ENCODE data around the gene ATRX. TPM values are rescaled to one million over a fixed set of nuclear protein-coding genes. Genes with fewer than 3 reads are reported as not detected.
"Not testable (repeated sequence)": the region's sequence is repeated elsewhere in the genome, so short reads cannot be mapped to it uniquely, and the experiment has no call there.

The ATRX gene
- polyA plus RNA-seq = 40.7 TPM
- long read RNA-seq, donor 1, partial matches to known transcripts = 0 of 2 reads
- long read RNA-seq, donor 1, other reads (novel, unspliced or antisense) = 0 of 2 reads
- long read RNA-seq, donor 2, partial matches to known transcripts = 23 of 28 reads
- long read RNA-seq, donor 2, other reads (novel, unspliced or antisense) = 0 of 28 reads
- long read RNA-seq, donor 3, partial matches to known transcripts = 12 of 17 reads
- long read RNA-seq, donor 3, other reads (novel, unspliced or antisense) = 0 of 17 reads
- long read RNA-seq, donor 4 = 0 reads
- long read RNA-seq, donor 5, transcript ATRX-207 (2 exons, 2,967 nt) = major isoform, 6 of 19 reads
- long read RNA-seq, donor 5, partial matches to known transcripts = 13 of 19 reads
- long read RNA-seq, donor 5, other reads (novel, unspliced or antisense) = 0 of 19 reads
- long read RNA-seq, donor 6, transcript ATRX-207 (2 exons, 2,967 nt) = major isoform, 6 of 24 reads
- long read RNA-seq, donor 6, partial matches to known transcripts = 15 of 24 reads
- long read RNA-seq, donor 6, other reads (novel, unspliced or antisense) = 0 of 24 reads
- long read RNA-seq, donor 7, partial matches to known transcripts = 15 of 21 reads
- long read RNA-seq, donor 7, other reads (novel, unspliced or antisense) = 0 of 21 reads
- long read RNA-seq, donor 8, partial matches to known transcripts = 53 of 59 reads
- long read RNA-seq, donor 8, other reads (novel, unspliced or antisense) = 0 of 59 reads
- long read RNA-seq, donor 9, partial matches to known transcripts = 15 of 16 reads
- long read RNA-seq, donor 9, other reads (novel, unspliced or antisense) = 0 of 16 reads
- long read RNA-seq, donor 10, transcript ATRX-207 (2 exons, 2,967 nt) = major isoform, 6 of 33 reads
- long read RNA-seq, donor 10, partial matches to known transcripts = 25 of 33 reads
- long read RNA-seq, donor 10, other reads (novel, unspliced or antisense) = 0 of 33 reads
- long read RNA-seq, donor 11, partial matches to known transcripts = 10 of 16 reads
- long read RNA-seq, donor 11, other reads (novel, unspliced or antisense) = 0 of 16 reads

- H3K27me3 ChIP-seq (ENCODE audit: control insufficient read depth, insufficient read depth, low read length) = no peaks in the 10 kb centered on the region
- H3K4me3 ChIP-seq (ENCODE audit: low read length) = peak within 1 kb of the TSS; percentile 74
- DNase-seq = peak; percentile 69 to 85
- H3K27ac ChIP-seq (ENCODE audit: low read length) = peak within 1 kb of the TSS; percentile 96
- no peaks in the 10 kb centered on the region for H3K4me1 ChIP-seq (ENCODE audit: control insufficient read depth, insufficient read depth, low read length)
- H3K36me3 ChIP-seq (ENCODE audit: control insufficient read depth, insufficient read depth, low read length) = no peaks in the 10 kb centered on the region
- no CpG with 5 or more reads among the region's 61 CpGs for WGBS (ENCODE audit: insufficient coverage, low lambda C conversion rate)
- H3K9me3 ChIP-seq (ENCODE audit: control insufficient read depth, low read depth, low read length) = no peaks in the 10 kb centered on the region
Observed at GRCh38 chrX:77785486-77786364, at the start of gene ATRX. TSS of gene ATRX (minus strand) at chrX:77786216. CDS start at chrX:77786001, 215 bp downstream.

GRCh38 chrX:77831544-77831943 is 45.5 kb upstream of the ATRX start:
- not testable (repeated sequence) for H3K4me3 ChIP-seq (ENCODE audit: low read length); DNase-seq; H3K27me3 ChIP-seq (ENCODE audit: control insufficient read depth, insufficient read depth, low read length); H3K4me1 ChIP-seq (ENCODE audit: control insufficient read depth, insufficient read depth, low read length); H3K9me3 ChIP-seq (ENCODE audit: control insufficient read depth, low read depth, low read length); H3K27ac ChIP-seq (ENCODE audit: low read length)
- WGBS (ENCODE audit: insufficient coverage, low lambda C conversion rate) = 100% methylated on average over 1 of the region's 5 CpGs
- peaks cover 11% of the 10 kb centered on the region for H3K36me3 ChIP-seq (ENCODE audit: control insufficient read depth, insufficient read depth, low read length)

- WGBS (ENCODE audit: insufficient coverage, low lambda C conversion rate) = no CpG with 5 or more reads among the region's 2 CpGs
- DNase-seq; H3K36me3 ChIP-seq (ENCODE audit: control insufficient read depth, insufficient read depth, low read length); H3K27ac ChIP-seq (ENCODE audit: low read length); H3K27me3 ChIP-seq (ENCODE audit: control insufficient read depth, insufficient read depth, low read length); H3K9me3 ChIP-seq (ENCODE audit: control insufficient read depth, low read depth, low read length); H3K4me1 ChIP-seq (ENCODE audit: control insufficient read depth, insufficient read depth, low read length); H3K4me3 ChIP-seq (ENCODE audit: low read length): not testable (repeated sequence)
Observed at GRCh38 chrX:77821989-77822388, 36.0 kb upstream of the ATRX start.

- H3K27me3 ChIP-seq (ENCODE audit: control insufficient read depth, insufficient read depth, low read length) = no peaks in the 10 kb centered on the region
- peaks cover 2% of the 10 kb centered on the region for H3K9me3 ChIP-seq (ENCODE audit: control insufficient read depth, low read depth, low read length)
- no peak overlapping the region for H3K4me3 ChIP-seq (ENCODE audit: low read length)
- no peaks in the 10 kb centered on the region for H3K4me1 ChIP-seq (ENCODE audit: control insufficient read depth, insufficient read depth, low read length)
- DNase-seq = no peak
- WGBS (ENCODE audit: insufficient coverage, low lambda C conversion rate) = no CpG with 5 or more reads among the region's 9 CpGs
- H3K36me3 ChIP-seq (ENCODE audit: control insufficient read depth, insufficient read depth, low read length) = peaks cover 3% of the 10 kb centered on the region
- H3K27ac ChIP-seq (ENCODE audit: low read length) = no peak overlapping the region
Observed at GRCh38 chrX:77820091-77820727, 34.2 kb upstream of the ATRX start.

GRCh38 chrX:77814210-77814609 is 28.2 kb upstream of the ATRX start:
- H3K27ac ChIP-seq (ENCODE audit: low read length) = no peak overlapping the region
- H3K4me1 ChIP-seq (ENCODE audit: control insufficient read depth, insufficient read depth, low read length) = no peaks in the 10 kb centered on the region
- no peaks in the 10 kb centered on the region for H3K27me3 ChIP-seq (ENCODE audit: control insufficient read depth, insufficient read depth, low read length)
- no CpG with 5 or more reads among the region's 1 CpG for WGBS (ENCODE audit: insufficient coverage, low lambda C conversion rate)
- H3K9me3 ChIP-seq (ENCODE audit: control insufficient read depth, low read depth, low read length) = no peaks in the 10 kb centered on the region
- no peaks in the 10 kb centered on the region for H3K36me3 ChIP-seq (ENCODE audit: control insufficient read depth, insufficient read depth, low read length)
- no peak overlapping the region for H3K4me3 ChIP-seq (ENCODE audit: low read length)
- no peak for DNase-seq

GRCh38 chrX:77802201-77802600 is 16.2 kb upstream of the ATRX start:
- Histone ChIP-seq H3K4me3 (ENCODE audit: low read length) (no peak overlapping the region), H3K27me3 (ENCODE audit: control insufficient read depth, insufficient read depth, low read length) (no peaks in the 10 kb centered on the region), H3K27ac (ENCODE audit: low read length) (no peak overlapping the region), H3K9me3 (ENCODE audit: control insufficient read depth, low read depth, low read length) (no peaks in the 10 kb centered on the region), H3K4me1 (ENCODE audit: control insufficient read depth, insufficient read depth, low read length) (no peaks in the 10 kb centered on the region), H3K36me3 (ENCODE audit: control insufficient read depth, insufficient read depth, low read length) (no peaks in the 10 kb centered on the region)
- WGBS (ENCODE audit: insufficient coverage, low lambda C conversion rate) = no CpG with 5 or more reads among the region's 1 CpG
- no peak for DNase-seq

- Histone ChIP-seq H3K27ac (ENCODE audit: low read length) (no peak overlapping the region), H3K36me3 (ENCODE audit: control insufficient read depth, insufficient read depth, low read length) (no peaks in the 10 kb centered on the region), H3K9me3 (ENCODE audit: control insufficient read depth, low read depth, low read length) (no peaks in the 10 kb centered on the region), H3K4me3 (ENCODE audit: low read length) (no peak overlapping the region), H3K27me3 (ENCODE audit: control insufficient read depth, insufficient read depth, low read length) (no peaks in the 10 kb centered on the region), H3K4me1 (ENCODE audit: control insufficient read depth, insufficient read depth, low read length) (no peaks in the 10 kb centered on the region)
- no peak for DNase-seq
- no CpG with 5 or more reads among the region's 1 CpG for WGBS (ENCODE audit: insufficient coverage, low lambda C conversion rate)
Observed at GRCh38 chrX:77795124-77795523, 9.1 kb upstream of the ATRX start.

- no peaks in the 10 kb centered on the region for H3K4me1 ChIP-seq (ENCODE audit: control insufficient read depth, insufficient read depth, low read length)
- no peak overlapping the region for H3K27ac ChIP-seq (ENCODE audit: low read length)
- H3K4me3 ChIP-seq (ENCODE audit: low read length) = no peak overlapping the region
- WGBS (ENCODE audit: insufficient coverage, low lambda C conversion rate) = no CpG with 5 or more reads among the region's 6 CpGs
- H3K27me3 ChIP-seq (ENCODE audit: control insufficient read depth, insufficient read depth, low read length) = no peaks in the 10 kb centered on the region
- H3K9me3 ChIP-seq (ENCODE audit: control insufficient read depth, low read depth, low read length) = no peaks in the 10 kb centered on the region
- no peak for DNase-seq
- no peaks in the 10 kb centered on the region for H3K36me3 ChIP-seq (ENCODE audit: control insufficient read depth, insufficient read depth, low read length)
Observed at GRCh38 chrX:77793946-77794345, 7.9 kb upstream of the ATRX start.

- DNase-seq = peak; percentile 9 to 51
Observed at GRCh38 chrX:77788050-77788449, 2.0 kb upstream of the ATRX start.

More at GRCh38 chrX:77788050-77788449, 2.0 kb upstream of the ATRX start:
- no CpG with 5 or more reads among the region's 2 CpGs for WGBS (ENCODE audit: insufficient coverage, low lambda C conversion rate)
- no peak overlapping the region for H3K4me3 ChIP-seq (ENCODE audit: low read length)
- no peaks in the 10 kb centered on the region for H3K4me1 ChIP-seq (ENCODE audit: control insufficient read depth, insufficient read depth, low read length)
- H3K27me3 ChIP-seq (ENCODE audit: control insufficient read depth, insufficient read depth, low read length) = no peaks in the 10 kb centered on the region
- H3K9me3 ChIP-seq (ENCODE audit: control insufficient read depth, low read depth, low read length) = no peaks in the 10 kb centered on the region
- no peaks in the 10 kb centered on the region for H3K36me3 ChIP-seq (ENCODE audit: control insufficient read depth, insufficient read depth, low read length)
- peak overlapping the region; percentile 38 for H3K27ac ChIP-seq (ENCODE audit: low read length)

Measured in large intestine (tissue), 12 donors.